ENCODE data around the gene NFIL3.

NFIL3 gene

DNA sequence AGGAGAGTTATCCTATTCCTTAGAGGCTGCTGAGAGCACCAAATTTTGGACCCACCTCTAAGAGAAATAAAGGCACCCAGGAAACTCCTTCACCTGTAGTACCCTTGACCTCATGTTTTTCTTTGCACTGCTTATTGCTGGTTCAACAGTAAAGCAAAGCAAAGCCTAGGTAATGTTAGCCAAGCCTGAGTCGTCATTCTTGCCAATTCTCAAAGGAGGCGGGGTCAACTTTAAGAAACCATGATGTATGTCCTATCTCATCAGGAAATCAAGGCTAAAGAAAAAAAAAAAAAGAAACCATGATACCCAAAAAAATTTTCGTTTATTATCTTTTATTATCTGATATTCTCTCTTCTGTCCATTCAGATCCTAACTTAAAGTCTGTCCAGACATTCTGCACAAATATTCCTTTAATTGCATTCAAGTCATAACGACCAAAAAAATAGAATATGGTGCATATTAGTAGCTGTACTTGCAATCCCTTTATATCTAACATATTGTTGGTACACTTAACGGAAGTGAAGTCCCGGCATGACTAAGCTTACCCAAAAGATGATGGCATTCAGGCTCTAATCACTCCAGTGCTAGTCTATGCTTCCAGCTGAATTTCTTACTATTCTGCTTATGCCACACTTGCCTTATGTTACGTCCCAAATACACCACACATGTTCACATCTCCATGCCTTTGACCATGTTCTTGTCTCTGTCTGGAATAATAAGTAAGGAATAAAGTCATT, 63.7 kb downstream of the NFIL3 start:
- no peak for DNase-seq (ENCODE audit: low read depth)

DNA sequence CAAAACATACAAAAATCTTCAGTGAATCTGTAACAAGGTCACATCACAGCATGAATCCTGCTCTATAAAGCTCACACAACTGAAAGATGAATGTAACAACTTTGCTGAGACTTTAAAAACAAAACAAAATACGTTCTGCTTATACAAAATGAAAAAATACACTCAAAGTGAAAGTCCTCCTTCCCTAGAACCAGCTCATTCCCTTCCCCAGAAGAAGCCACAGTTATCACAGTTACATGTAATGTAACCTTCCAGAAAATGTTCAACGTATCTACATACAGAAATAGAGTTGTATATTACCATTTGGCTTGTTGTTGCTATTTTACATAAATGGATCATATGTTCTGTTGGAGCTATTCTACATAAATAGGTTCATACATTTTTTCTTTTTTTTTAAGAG, 64.5 kb downstream of the NFIL3 start:
- DNase-seq (ENCODE audit: low read depth): no peak
